Activated B cell treated with CpG ODN at 0.5 μM for 24 hours (primary cell): ENCODE measurements around the gene KRTAP5-10. TPM values are rescaled to one million over a fixed set of nuclear protein-coding genes. Genes with fewer than 3 reads are reported as not detected.
"Not testable (repeated sequence)": the region's sequence is repeated elsewhere in the genome, so short reads cannot be mapped to it uniquely, and the experiment has no call there.

ENCODE experiments used
- ATAC-seq: fragments of 200-7000 bp; cut with Tn5 transposase; one replicate; pipeline ENCODE4 v1.10.0; 2021; ENCODE audit warnings: low read depth, mild to moderate bottlenecking, moderate library complexity
- CTCF ChIA-PET: fragments of 350-600 bp; sonication (Branson Sonifier 250); formaldehyde crosslinking; loops from one replicate; lab custom pipeline; 2021; ENCODE audit warnings: antibody characterized with exemption; lab: Charles Lee
- POLR2A ChIA-PET: fragments of 350-600 bp; sonication (Branson Sonifier 250); formaldehyde crosslinking; loops from one replicate; lab custom pipeline; 2021; ENCODE audit warnings: antibody characterized with exemption; lab: Charles Lee
- DNase-seq: peaks from one replicate; pipeline ENCODE4 v3.0.0; 2022
- H3K27ac Mint-ChIP-seq: one replicate; pipeline ENCODE4 v1.8.0; 2020; ENCODE audit warnings: mixed read lengths
- H3K27me3 Mint-ChIP-seq: one replicate; pipeline ENCODE4 v1.8.0; 2021; ENCODE audit warnings: mixed read lengths
- H3K36me3 Mint-ChIP-seq: one replicate; pipeline ENCODE4 v1.8.0; 2021; ENCODE audit warnings: low read depth, mixed read lengths
- H3K4me1 Mint-ChIP-seq: one replicate; pipeline ENCODE4 v1.8.0; 2021; ENCODE audit warnings: mixed read lengths
- H3K4me3 Mint-ChIP-seq: one replicate; pipeline ENCODE4 v1.8.0; 2020; ENCODE audit warnings: mild to moderate bottlenecking, mixed read lengths
- H3K9me3 Mint-ChIP-seq: one replicate; pipeline ENCODE4 v1.8.0; 2020; ENCODE audit warnings: mixed read lengths
- intact Hi-C: fragments of 100-400 bp; cut with micrococcal nuclease; formaldehyde crosslinking; loops from one replicate; pipeline ENCODE4 v1.15.1; 2024
- total RNA-seq: library from RNA; stranded (reverse); gene quantifications from 2 replicates; pipeline ENCODE4 v1.2.3, GENCODE V29; 2022
- TF ChIP-seq, protein P1 (sequence below): fragments of 200-600 bp; IDR thresholded peaks from one replicate; pipeline ENCODE4 v1.8.0; 2022; ENCODE audit warnings: antibody characterized with exemption, mild to moderate bottlenecking

The KRTAP5-10 gene
- total RNA-seq, 1 donor from 2014 or later: 0.27 TPM

DNA sequence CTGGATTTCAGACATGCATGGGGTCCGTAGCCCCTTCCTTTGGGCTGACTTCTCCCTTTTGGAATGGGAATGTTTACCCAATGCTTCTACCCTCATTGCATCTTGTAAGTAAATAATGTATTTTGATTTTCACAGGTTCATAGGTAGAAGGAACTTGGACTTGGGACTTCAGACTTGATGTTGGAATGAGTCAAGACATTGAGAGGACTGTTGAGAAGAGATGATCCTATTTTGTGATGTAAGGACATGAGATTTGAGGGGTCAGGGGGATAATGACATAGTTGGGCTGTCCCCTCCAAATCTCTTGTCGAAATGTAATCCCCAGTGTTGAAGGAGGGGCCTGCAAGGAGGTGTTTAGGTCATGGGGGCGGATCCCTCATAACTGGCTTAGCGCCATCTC, 933 bp upstream of the KRTAP5-10 start:
- Mint-ChIP-seq H3K9me3 (peaks cover 2% of the 10 kb centered on the region), H3K4me1 (no peaks in the 10 kb centered on the region), H3K27me3 (peaks cover 38% of the 10 kb centered on the region), H3K36me3 (no peaks in the 10 kb centered on the region), H3K4me3 (no peak overlapping the region), H3K27ac (no peak overlapping the region)
- ATAC-seq (no peak), DNase-seq (no peak)
- TF ChIP-seq, protein P1, sequence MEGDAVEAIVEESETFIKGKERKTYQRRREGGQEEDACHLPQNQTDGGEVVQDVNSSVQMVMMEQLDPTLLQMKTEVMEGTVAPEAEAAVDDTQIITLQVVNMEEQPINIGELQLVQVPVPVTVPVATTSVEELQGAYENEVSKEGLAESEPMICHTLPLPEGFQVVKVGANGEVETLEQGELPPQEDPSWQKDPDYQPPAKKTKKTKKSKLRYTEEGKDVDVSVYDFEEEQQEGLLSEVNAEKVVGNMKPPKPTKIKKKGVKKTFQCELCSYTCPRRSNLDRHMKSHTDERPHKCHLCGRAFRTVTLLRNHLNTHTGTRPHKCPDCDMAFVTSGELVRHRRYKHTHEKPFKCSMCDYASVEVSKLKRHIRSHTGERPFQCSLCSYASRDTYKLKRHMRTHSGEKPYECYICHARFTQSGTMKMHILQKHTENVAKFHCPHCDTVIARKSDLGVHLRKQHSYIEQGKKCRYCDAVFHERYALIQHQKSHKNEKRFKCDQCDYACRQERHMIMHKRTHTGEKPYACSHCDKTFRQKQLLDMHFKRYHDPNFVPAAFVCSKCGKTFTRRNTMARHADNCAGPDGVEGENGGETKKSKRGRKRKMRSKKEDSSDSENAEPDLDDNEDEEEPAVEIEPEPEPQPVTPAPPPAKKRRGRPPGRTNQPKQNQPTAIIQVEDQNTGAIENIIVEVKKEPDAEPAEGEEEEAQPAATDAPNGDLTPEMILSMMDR: no peak
- ChIA-PET CTCF (no interaction called here), POLR2A (interaction anchor here (0.6 kb wide), 1 partner anchor 1532 kb away, joined by 3 read pairs; no protein-coding TSS in a partner anchor)
- intact Hi-C loops: loop anchor here (5.0 kb wide), 1 partner anchor 747 kb away; no protein-coding TSS in a partner anchor

DNA sequence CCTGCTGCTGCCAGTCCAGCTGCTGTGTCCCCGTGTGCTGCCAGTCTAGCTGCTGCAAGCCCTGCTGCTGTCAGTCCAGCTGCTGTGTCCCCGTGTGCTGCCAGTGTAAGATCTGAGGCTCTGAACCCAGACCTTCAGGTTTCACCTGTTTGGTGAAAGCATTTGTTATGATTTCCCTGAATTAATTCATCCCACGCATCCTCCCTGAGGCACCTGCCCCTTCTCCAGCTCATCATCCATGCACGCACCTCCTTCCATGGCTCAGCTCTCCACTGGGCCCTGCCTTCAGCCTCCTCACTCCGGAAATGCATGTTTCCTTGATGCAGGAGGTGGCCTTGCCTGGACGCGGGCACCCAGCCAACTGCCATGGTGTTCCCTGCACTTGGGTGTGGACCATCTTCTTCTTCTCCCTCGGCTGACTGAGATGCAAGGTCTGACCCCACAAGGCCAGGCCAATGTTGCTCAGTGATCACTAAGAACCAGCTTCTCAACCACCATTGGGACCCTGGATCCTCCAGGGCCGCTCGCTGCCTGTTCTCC, 788 bp downstream of the KRTAP5-10 start:
- intact Hi-C loops: no loop called here
- ChIA-PET POLR2A (no interaction called here), CTCF (no interaction called here)
- no peak overlapping the region for H3K27ac Mint-ChIP-seq
- H3K4me3 Mint-ChIP-seq: no peak overlapping the region
- TF ChIP-seq, protein P1: no peak
- H3K36me3 Mint-ChIP-seq: no peaks in the 10 kb centered on the region
- H3K9me3 Mint-ChIP-seq: no peaks in the 10 kb centered on the region
- ATAC-seq: no peak
- H3K4me1 Mint-ChIP-seq: no peaks in the 10 kb centered on the region
- no peak for DNase-seq
- peaks cover 39% of the 10 kb centered on the region for H3K27me3 Mint-ChIP-seq

DNA sequence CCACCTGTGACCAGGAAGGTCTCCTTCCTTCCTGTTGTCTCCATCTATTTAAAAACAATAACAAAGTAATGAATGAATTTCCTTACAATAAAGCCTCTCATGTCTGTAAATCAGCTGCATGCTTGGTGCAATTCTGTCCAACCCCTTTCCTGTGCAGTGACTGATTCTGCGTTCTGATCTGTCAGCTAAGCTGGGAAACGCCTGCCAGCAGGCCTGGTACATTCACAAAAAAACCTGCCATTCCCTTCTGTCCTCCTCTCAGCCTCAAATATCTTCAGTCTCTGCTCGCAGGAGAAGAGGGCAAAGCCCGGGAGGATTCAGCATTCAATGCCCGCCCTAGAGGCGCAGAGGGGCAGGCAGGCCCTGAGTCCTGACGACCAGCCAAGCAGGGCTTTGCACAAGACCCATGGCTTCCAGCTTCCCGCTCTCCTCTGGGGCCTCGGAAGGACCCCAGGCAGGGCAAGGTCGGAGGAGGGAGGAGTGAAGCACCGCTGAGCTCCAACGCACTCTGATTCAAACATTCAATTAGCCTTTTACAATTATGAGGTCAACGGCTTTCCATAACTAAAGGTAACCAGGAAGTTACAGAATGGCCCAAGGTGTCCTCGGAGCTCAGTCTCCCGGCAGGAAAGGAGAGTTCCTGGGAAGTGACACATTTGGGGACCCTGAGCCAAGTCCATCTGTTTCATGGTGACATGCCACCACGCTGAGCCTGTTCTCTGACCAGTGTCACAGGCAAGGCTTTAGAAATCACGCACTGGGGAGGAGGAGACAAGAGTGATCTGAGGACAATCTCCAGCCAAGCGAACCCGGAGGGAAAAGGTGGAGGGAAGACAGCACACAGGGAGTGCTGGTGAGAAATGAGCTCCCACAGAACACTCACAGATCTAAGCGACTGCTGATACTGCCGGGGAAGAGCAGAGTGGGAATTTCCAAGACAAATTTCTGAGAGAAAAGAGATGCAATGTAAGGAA, 1.6 kb downstream of the KRTAP5-10 start:
- H3K36me3 Mint-ChIP-seq, H3K9me3 Mint-ChIP-seq, H3K4me1 Mint-ChIP-seq, ATAC-seq, H3K27ac Mint-ChIP-seq, H3K4me3 Mint-ChIP-seq, POLR2A ChIA-PET, DNase-seq, intact Hi-C loops: not testable (repeated sequence)
- H3K27me3 Mint-ChIP-seq: peaks cover 36% of the 10 kb centered on the region
- CTCF ChIA-PET: interaction anchor here (0.6 kb wide), 1 partner anchor 413 kb away, joined by 3 read pairs; no protein-coding TSS in a partner anchor

DNA sequence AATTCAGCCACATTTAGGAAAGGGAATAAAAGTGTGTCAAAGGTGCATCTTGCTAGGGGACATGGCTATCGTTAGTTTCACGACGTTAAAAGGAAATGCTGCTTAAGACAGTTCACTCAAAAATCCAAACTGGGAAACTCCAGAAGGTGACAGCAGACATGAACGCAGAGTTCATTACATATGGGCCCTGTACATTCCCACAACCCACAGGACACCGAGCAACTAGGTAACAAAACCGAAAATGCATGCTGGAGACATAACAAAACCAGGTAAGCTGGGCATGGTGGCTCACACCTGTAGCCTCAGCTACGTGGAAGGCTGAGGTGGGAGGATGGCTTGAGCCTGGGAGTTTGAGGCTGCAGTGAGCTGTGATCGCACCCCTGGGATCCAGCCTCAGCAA, 2.3 kb downstream of the KRTAP5-10 start:
- H3K36me3 Mint-ChIP-seq, H3K4me1 Mint-ChIP-seq, ATAC-seq, DNase-seq, H3K9me3 Mint-ChIP-seq, POLR2A ChIA-PET, intact Hi-C loops, CTCF ChIA-PET, H3K27ac Mint-ChIP-seq, H3K4me3 Mint-ChIP-seq: not testable (repeated sequence)
- peaks cover 37% of the 10 kb centered on the region for H3K27me3 Mint-ChIP-seq

DNA sequence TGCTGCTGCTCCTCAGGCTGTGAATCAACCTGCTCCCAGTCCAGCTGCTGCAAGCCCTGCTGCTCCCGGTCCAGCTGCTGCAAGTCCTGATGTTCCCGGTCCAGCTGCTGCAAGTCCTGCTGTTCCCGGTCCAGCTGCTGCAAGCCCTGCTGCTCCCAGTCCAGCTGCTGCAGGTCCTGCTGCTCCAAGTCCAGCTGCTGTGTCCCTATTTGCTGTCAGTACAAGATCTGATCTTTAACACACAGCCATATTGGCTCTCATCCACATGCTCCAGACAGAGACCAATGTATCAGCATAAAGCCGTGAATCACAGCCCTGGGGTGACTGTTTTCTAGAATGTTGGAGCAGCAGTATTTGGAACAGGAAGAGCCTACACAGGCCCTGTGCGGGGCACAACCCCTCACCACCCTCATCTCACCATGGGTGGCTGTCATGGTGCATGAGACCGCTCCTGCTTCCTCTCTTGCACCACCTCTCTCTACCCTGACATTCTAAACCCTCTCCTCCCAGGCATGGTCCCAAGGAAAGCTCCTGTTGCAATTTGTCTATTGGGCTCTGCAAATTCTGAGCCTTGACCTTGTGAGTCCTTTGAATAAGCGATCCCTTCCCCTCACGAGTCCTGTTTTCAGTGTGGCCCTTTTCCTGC, 3.5 kb downstream of the KRTAP5-10 start:
- H3K4me3 Mint-ChIP-seq: no peak overlapping the region
- DNase-seq (no peak), ATAC-seq (no peak)
- H3K27ac Mint-ChIP-seq: no peak overlapping the region
- ChIA-PET CTCF (no interaction called here), POLR2A (no interaction called here)
- peaks cover 30% of the 10 kb centered on the region for H3K27me3 Mint-ChIP-seq
- TF ChIP-seq, protein P1: no peak
- no peaks in the 10 kb centered on the region for H3K9me3 Mint-ChIP-seq
- no peaks in the 10 kb centered on the region for H3K4me1 Mint-ChIP-seq
- H3K36me3 Mint-ChIP-seq: no peaks in the 10 kb centered on the region
- intact Hi-C loops: no loop called here

DNA sequence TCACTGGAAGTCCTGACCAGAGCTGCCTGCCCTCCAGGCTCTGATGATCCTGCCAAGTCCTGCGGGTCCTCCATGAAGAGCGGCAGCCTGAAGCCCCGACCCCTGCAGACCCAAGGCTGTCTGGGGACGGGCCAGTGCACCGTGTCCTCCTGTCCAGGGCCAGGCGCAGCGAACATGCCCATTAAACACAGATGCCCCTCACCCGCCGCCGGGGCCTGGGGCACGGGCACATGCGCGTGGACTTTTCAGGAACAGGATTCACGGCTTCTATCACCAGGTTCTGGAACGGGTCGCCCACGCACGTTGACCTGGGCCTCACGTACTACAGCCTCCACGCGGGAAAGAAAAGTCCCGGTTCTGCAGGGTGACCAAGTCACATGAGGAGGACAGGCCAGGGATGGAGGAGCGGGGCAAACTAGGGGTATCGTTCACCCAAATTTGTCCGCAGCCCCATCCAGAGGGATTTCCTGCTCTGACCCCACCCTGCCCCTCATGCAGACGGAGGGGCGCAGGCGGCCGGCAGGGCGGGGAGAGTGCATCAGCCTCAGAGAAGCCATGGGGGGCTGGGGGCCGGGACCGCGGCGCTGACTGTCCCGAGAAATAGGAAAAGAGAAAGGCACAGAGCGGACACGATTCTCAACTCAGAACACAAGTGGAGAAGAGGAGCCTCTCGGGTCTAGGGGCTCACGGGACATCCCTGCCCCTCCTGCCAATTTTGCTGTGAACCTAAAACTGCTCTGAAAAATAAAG, 5.9 kb downstream of the KRTAP5-10 start:
- DNase-seq, CTCF ChIA-PET, H3K9me3 Mint-ChIP-seq, H3K36me3 Mint-ChIP-seq, H3K4me3 Mint-ChIP-seq, H3K27ac Mint-ChIP-seq, ATAC-seq, intact Hi-C loops, POLR2A ChIA-PET, H3K4me1 Mint-ChIP-seq: not testable (repeated sequence)
- peaks cover 17% of the 10 kb centered on the region for H3K27me3 Mint-ChIP-seq
